ENCODE measurements around the gene GATAD2A. TPM values are rescaled to one million over a fixed set of nuclear protein-coding genes. Genes with fewer than 3 reads are reported as not detected.

The GATAD2A gene
- total and polyA plus RNA-seq, 2 of the 8 experiments (the other 6 are each of a cell fraction or from before 2014, with no cell fraction given), result 38.4 to 205 TPM

DNA sequence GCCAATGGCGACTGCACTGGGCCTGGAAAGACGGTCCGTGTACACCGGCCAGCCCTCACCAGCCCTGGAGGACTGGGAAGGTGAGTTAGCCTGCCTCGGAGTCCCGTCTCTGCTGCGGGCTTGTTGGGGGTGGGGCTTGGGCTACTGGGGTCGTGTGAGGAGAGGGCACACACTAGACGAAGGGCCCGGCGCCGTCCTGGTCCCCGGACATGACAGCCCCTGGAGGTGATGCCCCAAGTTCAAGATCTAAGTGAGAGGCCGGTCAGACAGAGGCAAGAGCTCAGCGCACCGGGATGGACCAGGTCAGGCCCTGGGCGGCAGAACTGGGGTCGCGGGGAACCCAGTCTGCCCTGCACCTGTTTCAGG, 134.2 kb downstream of the GATAD2A start:
- ChIA-PET CTCF (ENCODE audit: partially characterized antibody) (interaction anchor here (1.6 to 8.2 kb wide), 2 partner anchors 10 to 13 kb away, joined by 5 to 104 read pairs; no protein-coding TSS in a partner anchor), POLR2A (ENCODE audit: partially characterized antibody) (interaction anchor here (1.3 kb wide), 1 partner anchor 9 kb away, joined by 3 read pairs; no protein-coding TSS in a partner anchor)
- Histone ChIP-seq H3K14ac (ENCODE audit: insufficient read length) (no peak overlapping the region), H3K56ac (replicated peaks; ENCODE audit: insufficient read length, low read depth, low read length) (no peak overlapping the region), H2BK15ac (ENCODE audit: low read length) (0 out of 2 replicates have a peak overlapping the region, but pooled peaks have one; percentile 81), H3K27ac (ENCODE audit: low read depth, low read length) (no peak overlapping the region), H3K4me2 (ENCODE audit: insufficient read depth in 1 of 2, low read depth in 2 of 2, low read length in 2 of 2) (peak overlapping the region in 1 of 2 experiments; percentile 52; a peak in 1 of 4 replicates), H3K4ac (replicated peaks; ENCODE audit: insufficient read length, low read depth, low read length) (no peak overlapping the region), H2BK5ac (ENCODE audit: low read depth, low read length) (no peak overlapping the region), H2AFZ (ENCODE audit: low read length) (no peak overlapping the region), H2AK5ac (ENCODE audit: low read depth, low read length) (0 out of 2 replicates have a peak overlapping the region, but pooled peaks have one; percentile 39), H3K4me1 (replicated peaks in 1 of 4; ENCODE audit: control insufficient read depth in 3 of 4, insufficient read depth in 4 of 4, low read length in 3 of 4) (peaks cover 0 to 8% (median 3%) of the 10 kb centered on the region in 4 experiments; a peak in 3 of 7 replicates), H4K20me1 (replicated peaks in 1 of 2; ENCODE audit: control insufficient read depth in 1 of 2, insufficient read depth in 2 of 2, low read length in 2 of 2) (peaks cover 3 to 6% of the 10 kb centered on the region in 2 experiments), H3K9me3 (ENCODE audit: insufficient read depth in 2 of 2, low read depth in 1 of 2, low read length in 1 of 2) (peaks cover 0 to 4% of the 10 kb centered on the region in 2 experiments; a peak in 1 of 4 replicates), H3K18ac (ENCODE audit: extremely low read depth, low read length) (no peak overlapping the region), H4K91ac (replicated peaks; ENCODE audit: insufficient read length, low read length) (no peak overlapping the region), H2BK12ac (ENCODE audit: low read depth, low read length) (no peak overlapping the region; the same call in 1 of the 2 replicates), H4K8ac (ENCODE audit: extremely low read depth, insufficient read depth, low read length) (no peak overlapping the region; the same call in 1 of the 2 replicates), H2BK120ac (replicated peaks; ENCODE audit: low read depth, low read length) (no peak overlapping the region), H3K36me3 (ENCODE audit: control insufficient read depth in 2 of 4, insufficient read depth in 4 of 4, low read length in 3 of 4) (no peaks in the 10 kb centered on the region), H2BK20ac (ENCODE audit: low read length) (no peak overlapping the region), H3K23ac (ENCODE audit: insufficient read length) (no peak overlapping the region), H3K4me3 (ENCODE audit: extremely low read depth in 1 of 4, insufficient read depth in 2 of 4, low read depth in 3 of 4, low read length in 4 of 4) (no peak overlapping the region), H3K23me2 (ENCODE audit: low read depth, low read length) (peaks cover 9% of the 10 kb centered on the region; the same call in 1 of the 2 replicates), H3K27me3 (replicated peaks in 1 of 4; ENCODE audit: control insufficient read depth in 3 of 4, extremely low read depth in 1 of 4, insufficient read depth in 3 of 4, low read length in 3 of 4) (peaks cover 6 to 26% (median 20%) of the 10 kb centered on the region in 4 experiments), H3K9ac (replicated peaks in 1 of 4; ENCODE audit: extremely low read depth in 1 of 4, low read depth in 3 of 4, low read length in 3 of 4) (no peak overlapping the region), H3K79me1 (ENCODE audit: low read depth, low read length) (no peaks in the 10 kb centered on the region), H4K5ac (ENCODE audit: insufficient read length, low read depth, low read length) (no peak overlapping the region), H3K79me2 (ENCODE audit: control insufficient read depth in 1 of 2, insufficient read depth in 2 of 2, low read length in 2 of 2) (no peaks in the 10 kb centered on the region)
- WGBS, 2 experiments (ENCODE audit: extremely low coverage in 1 of 2, insufficient coverage in 1 of 2, insufficient read length in 1 of 2, insufficient replicate concordance in 2 of 2, low coverage in 1 of 2, low lambda C conversion rate in 2 of 2, missing lambda C conversion rate in 1 of 2), result 78% methylated on average over 19 of the region's 19 CpGs; no CpG with 5 or more reads in 1 of the 2 experiments
- TF ChIP-seq RBBP5 (IDR thresholded peaks at IDR 0.05; ENCODE audit: borderline replicate concordance, low read depth, low read length), result 0 out of 2 replicates have a peak, but pooled peaks have one; percentile 5
- no peak for TF ChIP-seq POLR2A (IDR thresholded peaks at IDR 0.05; ENCODE audit: control extremely low read depth in 1 of 2, low read depth in 2 of 2, low read length in 2 of 2)
- no peak for DNase-seq (ENCODE audit: low read depth in 1 of 2, low spot score in 2 of 2)
- no peak for FAIRE-seq

All from H1 (cell line).